WTC11 (cell line): ENCODE measurements around the gene C16orf90.

Experiments
- CREB1 ChIP-seq: sonication (generic); formaldehyde crosslinking; IDR thresholded peaks from 2 replicates; pipeline ENCODE4 v1.8.0; 2023; ENCODE audit warnings: mild to moderate bottlenecking, missing genetic modification reagents
- CREM ChIP-seq: sonication (generic); formaldehyde crosslinking; IDR thresholded peaks from 2 replicates; pipeline ENCODE4 v1.8.1; 2022; ENCODE audit warnings: mild to moderate bottlenecking, missing genetic modification reagents, moderate library complexity
- ETV6 ChIP-seq: sonication (generic); formaldehyde crosslinking; IDR thresholded peaks from 2 replicates; pipeline ENCODE4 v1.8.1; 2022; ENCODE audit warnings: mild to moderate bottlenecking, missing genetic modification reagents
- NR2C2 ChIP-seq: sonication (generic); formaldehyde crosslinking; IDR thresholded peaks from 2 replicates; pipeline ENCODE4 v1.8.0; 2022; ENCODE audit warnings: mild to moderate bottlenecking, missing genetic modification reagents
- PRRX2 ChIP-seq: fragments of 250-450 bp; sonication (Bioruptor Pico); IDR thresholded peaks from 2 replicates; pipeline ENCODE4 v1.8.0; 2021; ENCODE audit warnings: mild to moderate bottlenecking
- SMAD3 ChIP-seq: sonication (generic); formaldehyde crosslinking; IDR thresholded peaks from 2 replicates; pipeline ENCODE4 v1.8.0; 2022; ENCODE audit warnings: missing genetic modification reagents, mild to moderate bottlenecking, borderline replicate concordance
- SP1 ChIP-seq: sonication (generic); formaldehyde crosslinking; conservative IDR thresholded peaks from 2 replicates; pipeline ENCODE4 v1.8.1; 2022; ENCODE audit warnings: missing genetic modification reagents
- TCF7 ChIP-seq: sonication (generic); formaldehyde crosslinking; IDR thresholded peaks from 2 replicates; pipeline ENCODE4 v1.8.0; 2022; ENCODE audit warnings: mild to moderate bottlenecking, low read depth, missing genetic modification reagents, moderate library complexity
- TF ChIP-seq, protein P1 (sequence below): fragments of 200-600 bp; IDR thresholded peaks from 2 replicates; pipeline ENCODE4 v1.8.0; 2022; ENCODE audit warnings: antibody characterized with exemption
- TF ChIP-seq, protein P2 (sequence below): sonication (generic); formaldehyde crosslinking; IDR thresholded peaks from 2 replicates; pipeline ENCODE4 v1.8.0; 2022; ENCODE audit warnings: mild to moderate bottlenecking, missing genetic modification reagents
- TF ChIP-seq, protein P3 (sequence below): sonication (generic); formaldehyde crosslinking; IDR thresholded peaks from 2 replicates; pipeline ENCODE4 v1.8.0; 2023; ENCODE audit warnings: mild to moderate bottlenecking, missing genetic modification reagents

DNA sequence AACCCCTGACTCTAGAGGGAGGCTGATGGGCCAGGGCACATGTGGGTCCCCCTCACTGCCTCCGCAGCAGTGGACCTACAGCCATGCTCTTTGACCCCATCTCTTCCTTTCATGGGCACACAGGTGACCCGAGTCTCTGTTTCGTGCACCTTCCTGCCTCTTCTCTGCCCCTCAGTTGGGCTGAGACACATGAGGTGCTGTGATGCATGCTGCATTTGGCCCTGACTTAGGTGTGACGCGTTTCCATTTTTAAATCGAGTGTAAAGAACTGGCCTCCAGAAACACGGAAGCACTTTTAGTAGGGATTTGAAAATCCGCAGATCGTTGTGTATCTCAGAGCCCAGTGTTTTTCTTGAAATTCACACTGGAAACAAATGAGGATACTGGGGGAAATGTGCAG, 24.6 kb downstream of the C16orf90 start:
- TF ChIP-seq SMAD3 (CRISPR knock-in tag) (no peak), SP1 (CRISPR knock-in tag) (no peak), ETV6 (CRISPR knock-in tag) (no peak), CREB1 (CRISPR knock-in tag) (no peak), CREM (CRISPR knock-in tag) (no peak), TCF7 (CRISPR knock-in tag) (no peak), NR2C2 (CRISPR knock-in tag) (no peak), PRRX2 (CRISPR knock-in tag) (no peak)
- TF ChIP-seq, protein P1, sequence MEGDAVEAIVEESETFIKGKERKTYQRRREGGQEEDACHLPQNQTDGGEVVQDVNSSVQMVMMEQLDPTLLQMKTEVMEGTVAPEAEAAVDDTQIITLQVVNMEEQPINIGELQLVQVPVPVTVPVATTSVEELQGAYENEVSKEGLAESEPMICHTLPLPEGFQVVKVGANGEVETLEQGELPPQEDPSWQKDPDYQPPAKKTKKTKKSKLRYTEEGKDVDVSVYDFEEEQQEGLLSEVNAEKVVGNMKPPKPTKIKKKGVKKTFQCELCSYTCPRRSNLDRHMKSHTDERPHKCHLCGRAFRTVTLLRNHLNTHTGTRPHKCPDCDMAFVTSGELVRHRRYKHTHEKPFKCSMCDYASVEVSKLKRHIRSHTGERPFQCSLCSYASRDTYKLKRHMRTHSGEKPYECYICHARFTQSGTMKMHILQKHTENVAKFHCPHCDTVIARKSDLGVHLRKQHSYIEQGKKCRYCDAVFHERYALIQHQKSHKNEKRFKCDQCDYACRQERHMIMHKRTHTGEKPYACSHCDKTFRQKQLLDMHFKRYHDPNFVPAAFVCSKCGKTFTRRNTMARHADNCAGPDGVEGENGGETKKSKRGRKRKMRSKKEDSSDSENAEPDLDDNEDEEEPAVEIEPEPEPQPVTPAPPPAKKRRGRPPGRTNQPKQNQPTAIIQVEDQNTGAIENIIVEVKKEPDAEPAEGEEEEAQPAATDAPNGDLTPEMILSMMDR, result no peak
- TF ChIP-seq, protein P2, sequence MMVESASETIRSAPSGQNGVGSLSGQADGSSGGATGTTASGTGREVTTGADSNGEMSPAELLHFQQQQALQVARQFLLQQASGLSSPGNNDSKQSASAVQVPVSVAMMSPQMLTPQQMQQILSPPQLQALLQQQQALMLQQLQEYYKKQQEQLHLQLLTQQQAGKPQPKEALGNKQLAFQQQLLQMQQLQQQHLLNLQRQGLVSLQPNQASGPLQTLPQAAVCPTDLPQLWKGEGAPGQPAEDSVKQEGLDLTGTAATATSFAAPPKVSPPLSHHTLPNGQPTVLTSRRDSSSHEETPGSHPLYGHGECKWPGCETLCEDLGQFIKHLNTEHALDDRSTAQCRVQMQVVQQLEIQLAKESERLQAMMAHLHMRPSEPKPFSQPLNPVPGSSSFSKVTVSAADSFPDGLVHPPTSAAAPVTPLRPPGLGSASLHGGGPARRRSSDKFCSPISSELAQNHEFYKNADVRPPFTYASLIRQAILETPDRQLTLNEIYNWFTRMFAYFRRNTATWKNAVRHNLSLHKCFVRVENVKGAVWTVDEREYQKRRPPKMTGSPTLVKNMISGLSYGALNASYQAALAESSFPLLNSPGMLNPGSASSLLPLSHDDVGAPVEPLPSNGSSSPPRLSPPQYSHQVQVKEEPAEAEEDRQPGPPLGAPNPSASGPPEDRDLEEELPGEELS (CRISPR knock-in tag), result no peak
- TF ChIP-seq, protein P3, sequence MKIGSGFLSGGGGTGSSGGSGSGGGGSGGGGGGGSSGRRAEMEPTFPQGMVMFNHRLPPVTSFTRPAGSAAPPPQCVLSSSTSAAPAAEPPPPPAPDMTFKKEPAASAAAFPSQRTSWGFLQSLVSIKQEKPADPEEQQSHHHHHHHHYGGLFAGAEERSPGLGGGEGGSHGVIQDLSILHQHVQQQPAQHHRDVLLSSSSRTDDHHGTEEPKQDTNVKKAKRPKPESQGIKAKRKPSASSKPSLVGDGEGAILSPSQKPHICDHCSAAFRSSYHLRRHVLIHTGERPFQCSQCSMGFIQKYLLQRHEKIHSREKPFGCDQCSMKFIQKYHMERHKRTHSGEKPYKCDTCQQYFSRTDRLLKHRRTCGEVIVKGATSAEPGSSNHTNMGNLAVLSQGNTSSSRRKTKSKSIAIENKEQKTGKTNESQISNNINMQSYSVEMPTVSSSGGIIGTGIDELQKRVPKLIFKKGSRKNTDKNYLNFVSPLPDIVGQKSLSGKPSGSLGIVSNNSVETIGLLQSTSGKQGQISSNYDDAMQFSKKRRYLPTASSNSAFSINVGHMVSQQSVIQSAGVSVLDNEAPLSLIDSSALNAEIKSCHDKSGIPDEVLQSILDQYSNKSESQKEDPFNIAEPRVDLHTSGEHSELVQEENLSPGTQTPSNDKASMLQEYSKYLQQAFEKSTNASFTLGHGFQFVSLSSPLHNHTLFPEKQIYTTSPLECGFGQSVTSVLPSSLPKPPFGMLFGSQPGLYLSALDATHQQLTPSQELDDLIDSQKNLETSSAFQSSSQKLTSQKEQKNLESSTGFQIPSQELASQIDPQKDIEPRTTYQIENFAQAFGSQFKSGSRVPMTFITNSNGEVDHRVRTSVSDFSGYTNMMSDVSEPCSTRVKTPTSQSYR, result no peak
